ENCODE measurements around the gene CDS2.

DNA sequence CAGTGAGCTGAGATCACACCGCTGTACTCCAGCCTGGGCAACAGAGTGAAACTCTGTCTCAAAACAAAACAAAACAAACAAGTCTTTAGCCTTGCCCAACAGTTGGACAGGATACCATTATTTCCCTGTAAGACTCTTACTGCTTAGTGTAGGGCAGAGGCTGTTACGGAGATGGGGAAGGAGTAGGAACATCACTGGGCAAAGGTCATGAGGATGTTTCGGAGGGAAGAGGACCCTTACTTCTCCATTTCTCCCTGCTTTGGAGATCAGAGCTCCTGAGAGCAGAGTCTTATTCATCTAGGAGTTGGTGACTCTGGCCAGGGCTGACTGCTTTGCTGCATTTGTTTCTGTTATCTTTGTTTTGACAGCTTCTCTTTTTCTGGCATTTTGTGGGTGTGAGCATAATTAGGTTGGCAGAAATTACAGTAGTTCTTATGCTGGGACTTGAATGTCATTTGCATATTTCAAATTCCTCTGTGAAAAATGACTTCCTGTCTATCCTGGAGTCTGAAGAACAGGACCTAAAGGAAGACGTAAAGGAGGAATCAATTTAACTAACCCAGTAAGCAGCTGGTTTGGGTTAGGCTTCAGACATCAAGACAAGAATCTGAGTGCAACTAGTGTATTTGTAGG, 89.0 kb downstream of the CDS2 start:
- TF ChIP-seq EZH2 (IDR thresholded peaks at IDR 0.05; ENCODE audit: borderline replicate concordance, low read length) (no peak), CTCF (IDR thresholded peaks at IDR 0.05; ENCODE audit: low read length) (no peak)

Data from OCI-LY1 (cell line).